K562 (cell line): Measurements from ENCODE around the gene SPATS2. TPM values are rescaled to one million over a fixed set of nuclear protein-coding genes. Genes with fewer than 3 reads are reported as not detected.
A peak's percentile ranks its signal among the peaks of the same experiment; 100 is the strongest.

Experiments
- ARID1B ChIP-seq: fragments of 450-650 bp; IDR thresholded peaks from 2 replicates; pipeline ENCODE4 v1.6.1; 2016; ENCODE audit warnings: antibody characterized with exemption, mild to moderate bottlenecking, inconsistent platforms
- GABPB2 ChIP-seq: fragments of 250-450 bp; sonication (Bioruptor Pico); conservative IDR thresholded peaks from 2 replicates; pipeline ENCODE4 v1.5.1; 2021; ENCODE audit warnings: mild to moderate bottlenecking
- ID3 ChIP-seq, 2 experiments: fragments of 250-450 bp in 1 of 2; fragments of 450-650 bp in 1 of 2; sonication (Bioruptor Pico) in 1 of 2; IDR thresholded peaks; 2 replicates each; pipeline versions ENCODE4 v1.6.1 to v1.8.0; 2016 to 2021; ENCODE audit warnings: mild to moderate bottlenecking in 2 of 2, moderate library complexity in 2 of 2, missing compliant biosample characterization in 1 of 2, missing genetic modification characterization in 1 of 2
- MTA1 ChIP-seq: fragments of 450-650 bp; IDR thresholded peaks from 2 replicates; pipeline ENCODE4 v1.6.1; 2017; ENCODE audit warnings: borderline replicate concordance
- OTX1 ChIP-seq: fragments of 450-650 bp; formaldehyde crosslinking; IDR thresholded peaks from 2 replicates; pipeline ENCODE4 v1.4.0; 2022; ENCODE audit warnings: mild to moderate bottlenecking
- REST ChIP-seq, 2 experiments: fragments of 450-650 bp; formaldehyde crosslinking in 1 of 2; IDR thresholded peaks; 2 replicates each; pipeline versions ENCODE4 v1.4.0 to v1.6.1; 2014 to 2020; ENCODE audit warnings: mild to moderate bottlenecking in 2 of 2, borderline replicate concordance in 1 of 2, low read depth in 1 of 2
- TAF1 ChIP-seq: IDR thresholded peaks from 2 replicates; pipeline ENCODE4 v1.6.1; 2011; ENCODE audit warnings: mild to moderate bottlenecking, low read length, moderate library complexity; ENCODE audit not compliant: insufficient read depth, control insufficient read depth, severe bottlenecking; ENCODE audit errors: extremely low read depth
- ZNF316 ChIP-seq: fragments of 450-650 bp; IDR thresholded peaks from 2 replicates; pipeline ENCODE4 v1.6.1; 2016
- ZNF324 ChIP-seq: fragments of 250-450 bp; sonication (Bioruptor Pico); IDR thresholded peaks from 2 replicates; pipeline ENCODE4 v1.4.0; 2020; ENCODE audit warnings: mild to moderate bottlenecking
- ZNF785 ChIP-seq: fragments of 250-450 bp; sonication (Bioruptor Pico); IDR thresholded peaks from 2 replicates; pipeline ENCODE4 v1.4.0; 2020; ENCODE audit warnings: mild to moderate bottlenecking
- polyA plus RNA-seq, 8 experiments: library from polyadenylated mRNA; depleted of rRNA in 4 of 8; stranded (reverse) in 5 of 8; unstranded in 3 of 8; fragments of >200 nt; fragmentation: Nextera tagmentation in 2 of 8; fragmentation: Illumina TruSeq in 1 of 8; extraction: Ambion mirVana in 2 of 8; extraction: Trizol in 1 of 8; gene quantifications; 2 replicates each; pipeline versions ENCODE4 v1.2.1 to v1.2.3, GENCODE V29; 2011 to 2014; ENCODE audit warnings: inconsistent platforms in 1 of 8, missing spikeins in 1 of 8
- total RNA-seq, 7 experiments: library from RNA; depleted of rRNA in 6 of 7; stranded (reverse); fragments of >200 nt in 6 of 7; fragmentation: Illumina TruSeq in 2 of 7; extraction: Trizol in 2 of 7; gene quantifications; 2 replicates each; pipeline versions ENCODE4 v1.2.1 to v1.2.3, GENCODE V29; 2011 to 2021; ENCODE audit warnings: low replicate concordance in 1 of 7
- TF ChIP-seq, protein P1 (sequence below), 2 experiments: fragments of 450-650 bp; IDR thresholded peaks; 2 replicates each; pipeline ENCODE4 v1.6.1; 2016; ENCODE audit warnings: mild to moderate bottlenecking in 2 of 2, borderline replicate concordance in 1 of 2, low read depth in 1 of 2, moderate library complexity in 1 of 2

SPATS2 gene
- total and polyA plus RNA-seq, 9 of the 15 experiments (the other 6 are each of a cell fraction or from before 2014, with no cell fraction given): 5.4 to 48.2 (median 17.5) TPM

DNA sequence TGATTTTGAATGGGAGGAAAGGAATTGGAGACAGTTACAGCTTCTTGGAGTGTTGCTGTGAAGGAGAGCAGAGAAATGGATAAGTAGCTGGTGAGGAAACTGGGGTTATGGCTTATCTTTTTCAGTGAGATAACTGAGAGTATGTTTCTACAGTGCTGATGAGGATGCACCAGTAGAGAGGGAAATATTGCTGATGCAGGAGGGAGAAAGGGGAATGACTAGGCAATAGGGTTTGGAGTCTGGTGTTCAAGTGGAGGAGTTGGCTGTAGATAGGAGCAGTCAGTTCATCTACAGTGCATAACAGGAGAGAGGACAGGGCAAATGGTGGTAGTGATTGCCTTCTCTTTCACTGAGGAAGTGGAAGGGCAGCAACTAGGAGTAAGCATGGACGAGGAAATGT, 33.0 kb downstream of the SPATS2 start (continued):
- TF ChIP-seq REST (IDR thresholded peaks at IDR 0.05; ENCODE audit: borderline replicate concordance) (no peak), REST (CRISPR knock-in tag; IDR thresholded peaks at IDR 0.05; ENCODE audit: low read depth) (no peak), OTX1 (CRISPR knock-in tag) (no peak), ARID1B (peak; percentile 77), TAF1 (no peak), ZNF785 (CRISPR knock-in tag) (no peak), ZNF316 (peak; percentile 100), GABPB2 (CRISPR knock-in tag) (no peak), ID3 (CRISPR knock-in tag; IDR thresholded peaks at IDR 0.05) (no peak), ID3 (tag; IDR thresholded peaks at IDR 0.05) (no peak), ZNF324 (CRISPR knock-in tag) (no peak), MTA1 (peak; percentile 80; the same call in 1 of the 2 replicates)
- TF ChIP-seq, protein P1, sequence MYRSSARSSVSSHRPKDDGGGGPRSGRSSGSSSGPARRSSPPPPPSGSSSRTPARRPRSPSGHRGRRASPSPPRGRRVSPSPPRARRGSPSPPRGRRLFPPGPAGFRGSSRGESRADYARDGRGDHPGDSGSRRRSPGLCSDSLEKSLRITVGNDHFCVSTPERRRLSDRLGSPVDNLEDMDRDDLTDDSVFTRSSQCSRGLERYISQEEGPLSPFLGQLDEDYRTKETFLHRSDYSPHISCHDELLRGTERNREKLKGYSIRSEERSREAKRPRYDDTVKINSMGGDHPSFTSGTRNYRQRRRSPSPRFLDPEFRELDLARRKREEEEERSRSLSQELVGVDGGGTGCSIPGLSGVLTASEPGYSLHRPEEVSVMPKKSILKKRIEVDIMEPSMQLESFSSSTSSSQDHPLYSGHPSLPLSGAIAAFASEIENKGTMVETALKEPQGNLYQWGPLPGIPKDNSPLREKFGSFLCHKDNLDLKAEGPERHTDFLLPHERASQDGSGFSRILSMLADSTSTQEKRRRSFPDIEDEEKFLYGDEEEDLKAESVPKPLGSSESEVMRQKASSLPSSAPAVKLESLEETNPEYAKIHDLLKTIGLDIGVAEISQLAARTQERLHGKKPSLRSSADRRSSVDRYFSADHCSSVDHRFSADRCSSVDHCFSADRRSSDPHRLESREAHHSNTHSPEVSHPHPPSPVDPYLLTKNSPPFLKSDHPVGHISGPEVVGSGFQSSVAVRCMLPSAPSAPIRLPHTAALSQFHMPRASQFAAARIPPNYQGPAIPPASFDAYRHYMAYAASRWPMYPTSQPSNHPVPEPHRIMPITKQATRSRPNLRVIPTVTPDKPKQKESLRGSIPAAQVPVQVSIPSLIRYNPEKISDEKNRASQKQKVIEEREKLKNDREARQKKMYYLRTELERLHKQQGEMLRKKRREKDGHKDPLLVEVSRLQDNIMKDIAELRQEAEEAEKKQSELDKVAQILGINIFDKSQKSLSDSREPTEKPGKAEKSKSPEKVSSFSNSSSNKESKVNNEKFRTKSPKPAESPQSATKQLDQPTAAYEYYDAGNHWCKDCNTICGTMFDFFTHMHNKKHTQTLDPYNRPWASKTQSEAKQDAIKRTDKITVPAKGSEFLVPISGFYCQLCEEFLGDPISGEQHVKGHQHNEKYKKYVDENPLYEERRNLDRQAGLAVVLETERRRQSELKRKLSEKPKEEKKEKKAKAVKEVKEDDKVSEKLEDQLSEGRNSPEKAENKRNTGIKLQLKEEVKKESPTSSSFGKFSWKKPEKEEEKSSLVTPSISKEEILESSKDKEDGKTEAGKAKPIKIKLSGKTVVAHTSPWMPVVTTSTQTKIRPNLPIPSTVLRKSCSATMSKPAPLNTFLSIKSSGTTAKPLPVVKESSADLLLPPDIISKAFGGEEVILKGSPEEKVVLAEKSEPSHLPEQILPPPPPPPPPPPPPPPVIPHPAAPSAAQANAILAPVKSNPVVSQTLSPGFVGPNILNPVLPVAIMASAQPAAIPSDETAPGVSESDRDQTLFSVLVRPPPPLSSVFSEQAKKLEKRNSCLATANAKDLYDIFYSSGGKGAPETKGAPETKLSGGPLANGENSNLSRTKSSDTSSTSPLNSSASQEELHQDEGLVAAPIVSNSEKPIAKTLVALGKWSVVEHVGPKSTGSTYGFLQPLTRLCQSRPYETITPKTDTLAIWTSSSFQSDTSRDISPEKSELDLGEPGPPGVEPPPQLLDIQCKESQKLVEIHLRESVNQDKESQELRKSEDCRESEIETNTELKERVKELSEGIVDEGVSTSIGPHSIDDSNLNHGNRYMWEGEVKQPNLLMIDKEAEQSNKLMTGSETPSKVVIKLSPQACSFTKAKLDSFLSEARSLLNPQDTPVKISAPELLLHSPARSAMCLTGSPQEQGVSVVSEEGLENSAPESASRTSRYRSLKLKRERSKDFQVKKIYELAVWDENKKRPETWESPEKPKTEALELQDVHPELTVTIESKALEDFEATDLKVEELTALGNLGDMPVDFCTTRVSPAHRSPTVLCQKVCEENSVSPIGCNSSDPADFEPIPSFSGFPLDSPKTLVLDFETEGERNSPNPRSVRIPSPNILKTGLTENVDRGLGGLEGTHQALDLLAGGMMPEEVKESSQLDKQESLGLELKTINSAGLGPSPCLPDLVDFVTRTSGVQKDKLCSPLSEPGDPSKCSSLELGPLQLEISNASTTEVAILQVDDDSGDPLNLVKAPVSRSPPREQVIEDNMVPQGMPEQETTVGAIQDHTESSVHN (IDR thresholded peaks at IDR 0.05; ENCODE audit: borderline replicate concordance in 1 of 2, low read depth in 1 of 2): no peak
